ENCODE data around the gene TSLP. TPM values are rescaled to one million over a fixed set of nuclear protein-coding genes. Genes with fewer than 3 reads are reported as not detected.

The TSLP gene
- total RNA-seq (not detected in 2 replicates), polyA plus RNA-seq (not detected in 2 replicates), polyA minus RNA-seq (not detected in 2 replicates)
- not detected for total RNA-seq (2013)

- Histone ChIP-seq H3K79me2 (ENCODE audit: control insufficient read depth, insufficient read depth, low read length) (no peaks in the 10 kb centered on the region), H3K9ac (ENCODE audit: low read length) (no peak within 1 kb of the TSS), H3K27ac (ENCODE audit: low read length in 2 of 2) (no peak within 1 kb of the TSS), H3K4me2 (replicated peaks; ENCODE audit: low read depth, low read length, poor library complexity, severe bottlenecking) (no peak within 1 kb of the TSS), H3K9me3 (ENCODE audit: control extremely low read depth in 1 of 3, control insufficient read depth in 2 of 3, insufficient read depth in 1 of 3, low read length in 2 of 3) (peaks cover 0 to 5% (median 0%) of the 10 kb centered on the region in 3 donors), H3K27me3 (replicated peaks in 1 of 4; ENCODE audit: control extremely low read depth in 1 of 4, control insufficient read depth in 3 of 4, insufficient read depth in 4 of 4, low read length in 3 of 4) (peaks cover 0 to 62% (median 42%) of the 10 kb centered on the region in 4 experiments), H3K36me3 (replicated peaks in 1 of 2; ENCODE audit: control extremely low read depth in 1 of 2, control insufficient read depth in 1 of 2, extremely low read depth in 1 of 2, insufficient read depth in 2 of 2, low read length in 1 of 2) (no peaks in the 10 kb centered on the region), H4K20me1 (ENCODE audit: control insufficient read depth, insufficient read depth, low read length, poor library complexity, severe bottlenecking) (no peaks in the 10 kb centered on the region), H3K4me3 (ENCODE audit: control extremely low read depth in 1 of 5, extremely low read depth in 1 of 5, insufficient read depth in 1 of 5, low read depth in 2 of 5, low read length in 4 of 5) (no peak within 1 kb of the TSS), H2AFZ (ENCODE audit: insufficient read depth, low read depth, low read length, poor library complexity, severe bottlenecking) (peak within 1 kb of the TSS; percentile 53), H3K4me1 (ENCODE audit: control insufficient read depth in 2 of 2, insufficient read depth in 2 of 2, low read length in 2 of 2) (peaks cover 23% of the 10 kb centered on the region in 2 donors)
- CTCF ChIA-PET = no interaction called here
- no peak for TF ChIP-seq CTCF (IDR thresholded peaks at IDR 0.05)
- no peak for TF ChIP-seq EZH2 (IDR thresholded peaks at IDR 0.05; ENCODE audit: borderline replicate concordance, insufficient read depth, low read depth, low read length, poor library complexity, severe bottlenecking)
- H3K27ac Mint-ChIP-seq = no peak within 1 kb of the TSS
- H3K4me3 Mint-ChIP-seq = peak within 1 kb of the TSS; percentile 84
- 80% methylated on average over 1 of the region's 4 CpGs for WGBS (ENCODE audit: insufficient coverage)
- no peak for DNase-seq
- H3K9me3 Mint-ChIP-seq (ENCODE audit: insufficient read depth) = no peaks in the 10 kb centered on the region
- intact Hi-C loops (cut with micrococcal nuclease) = no loop called here
- no peak for ATAC-seq (ENCODE audit: low read depth)
- peaks cover 78% of the 10 kb centered on the region for H3K27me3 Mint-ChIP-seq
- H3K4me1 Mint-ChIP-seq = peaks cover 20% of the 10 kb centered on the region
- POLR2A ChIA-PET = no interaction called here
Observed at GRCh38 chr5:111071413-111071812, at the start of gene TSLP. Gene TSLP, plus strand, starts transcription at chr5:111071713. Its CDS starts 178 bp downstream, at chr5:111071891.

GRCh38 chr5:111022301-111022700, 49.2 kb upstream of the TSLP start:
- intact Hi-C loops (cut with micrococcal nuclease) = no loop called here

More at GRCh38 chr5:111022301-111022700, 49.2 kb upstream of the TSLP start:
- ChIA-PET CTCF (no interaction called here), POLR2A (no interaction called here)
- no peak overlapping the region for H3K4me2 ChIP-seq (replicated peaks; ENCODE audit: low read depth, low read length, poor library complexity, severe bottlenecking)
- H3K4me3 ChIP-seq (ENCODE audit: control extremely low read depth in 1 of 5, extremely low read depth in 1 of 5, insufficient read depth in 1 of 5, low read depth in 2 of 5, low read length in 4 of 5) = no peak overlapping the region
- H3K27me3 Mint-ChIP-seq = peaks cover under 1% of the 10 kb centered on the region
- no peaks in the 10 kb centered on the region for H3K9me3 ChIP-seq (ENCODE audit: control extremely low read depth in 1 of 3, control insufficient read depth in 2 of 3, insufficient read depth in 1 of 3, low read length in 2 of 3)
- H3K4me1 ChIP-seq (ENCODE audit: control insufficient read depth in 2 of 2, insufficient read depth in 2 of 2, low read length in 2 of 2) = no peaks in the 10 kb centered on the region
- no peak for DNase-seq
- H3K4me1 Mint-ChIP-seq = no peaks in the 10 kb centered on the region
- H3K27ac ChIP-seq (ENCODE audit: low read length in 2 of 2) = no peak overlapping the region
- no peak overlapping the region for H3K4me3 Mint-ChIP-seq
- no peaks in the 10 kb centered on the region for H4K20me1 ChIP-seq (ENCODE audit: control insufficient read depth, insufficient read depth, low read length, poor library complexity, severe bottlenecking)
- TF ChIP-seq EZH2 (IDR thresholded peaks at IDR 0.05; ENCODE audit: borderline replicate concordance, insufficient read depth, low read depth, low read length, poor library complexity, severe bottlenecking) (no peak), CTCF (IDR thresholded peaks at IDR 0.05) (no peak)
- no peaks in the 10 kb centered on the region for H3K79me2 ChIP-seq (ENCODE audit: control insufficient read depth, insufficient read depth, low read length)
- H3K36me3 ChIP-seq (replicated peaks in 1 of 2; ENCODE audit: control extremely low read depth in 1 of 2, control insufficient read depth in 1 of 2, extremely low read depth in 1 of 2, insufficient read depth in 2 of 2, low read length in 1 of 2) = no peaks in the 10 kb centered on the region
- no peak for ATAC-seq (ENCODE audit: low read depth)
- no peak overlapping the region for H2AFZ ChIP-seq (ENCODE audit: insufficient read depth, low read depth, low read length, poor library complexity, severe bottlenecking)
- no peak overlapping the region for H3K9ac ChIP-seq (ENCODE audit: low read length)
- H3K27ac Mint-ChIP-seq = no peak overlapping the region
- H3K9me3 Mint-ChIP-seq (ENCODE audit: insufficient read depth) = no peaks in the 10 kb centered on the region
- 100% methylated on average over 1 of the region's 5 CpGs for WGBS (ENCODE audit: insufficient coverage)
- no peaks in the 10 kb centered on the region for H3K27me3 ChIP-seq (replicated peaks in 1 of 4; ENCODE audit: control extremely low read depth in 1 of 4, control insufficient read depth in 3 of 4, insufficient read depth in 4 of 4, low read length in 3 of 4)

Data from B cell (primary cell).